ENCODE data around the gene PSMA5.

GRCh38 chr1:109398343-109399225 is 27.7 kb downstream of the PSMA5 start:
- TF ChIP-seq CTCF (IDR thresholded peaks at IDR 0.05) (no peak), EP300 (IDR thresholded peaks at IDR 0.05) (no peak), POLR2A (IDR thresholded peaks at IDR 0.05) (no peak)
